Measurements from ENCODE around the gene MED23.

- no peak for TF ChIP-seq CTCF (IDR thresholded peaks at IDR 0.05)
- TF ChIP-seq POLR2A (IDR thresholded peaks at IDR 0.05), result no peak
These were observed 9.1 kb upstream of the MED23 start, which contains the start of gene ENPP3 for GRCh38 chr6:131636880-131637792.
